Endothelial cell of umbilical vein (primary cell): ENCODE results near the gene PROKR2. TPM values are rescaled to one million over a fixed set of nuclear protein-coding genes. Genes with fewer than 3 reads are reported as not detected.

Experiments
- BruUV-seq: library from RNA; stranded (reverse); fragments of 400-500 nt; replicated peaks from 2 replicates; lab custom pipeline; 2021; lab: Mats Ljungman, UMichigan
- CTCF ChIA-PET: fragments of 300-600, 350-600 bp; sonication (Branson Sonifier 250); formaldehyde crosslinking; loops from one replicate; lab custom pipeline; 2021; ENCODE audit warnings: antibody characterized with exemption, inconsistent platforms; lab: Charles Lee
- POLR2A ChIA-PET: fragments of 300-600, 350-600 bp; sonication (Branson Sonifier 250); formaldehyde crosslinking; loops from one replicate; lab custom pipeline; 2021; ENCODE audit warnings: antibody characterized with exemption, inconsistent platforms; lab: Charles Lee
- DNase-seq: peaks from one replicate; pipeline ENCODE4 v3.0.0-alpha.2; 2011; ENCODE audit warnings: low read depth, low spot score
- FAIRE-seq: peaks from 2 replicates; lab custom pipeline; 2011; peaks lifted over from hg19 to GRCh38; lab: Jason Lieb, UNC
- H2AFZ ChIP-seq: 2 replicates; pipeline ENCODE4 v1.6.0; 2012; ENCODE audit warnings: low read depth, low read length, control low read depth, inconsistent platforms
- H3K27ac ChIP-seq: 2 replicates; pipeline ENCODE4 v1.5.1; 2011; ENCODE audit warnings: low read depth, mild to moderate bottlenecking, control low read depth, low read length, moderate library complexity; ENCODE audit not compliant: insufficient read depth
- H3K27me3 ChIP-seq, 2 experiments: 2 replicates each; pipeline versions ENCODE4 v1.6.0 to v1.6.1; 2011; ENCODE audit warnings: low read length in 2 of 2, mixed read lengths in 1 of 2; ENCODE audit not compliant: control insufficient read depth in 2 of 2, insufficient read depth in 2 of 2
- H3K36me3 ChIP-seq, 2 experiments: 2 replicates in 1 of 2; 3 replicates in 1 of 2; pipeline ENCODE4 v1.5.1; 2011; ENCODE audit warnings: low read length in 2 of 2, mild to moderate bottlenecking in 1 of 2, moderate library complexity in 1 of 2; ENCODE audit not compliant: control insufficient read depth in 2 of 2, insufficient read depth in 2 of 2; ENCODE audit errors: extremely low read depth in 1 of 2
- H3K4me1 ChIP-seq: 3 replicates; pipeline ENCODE4 v1.5.1; 2011; ENCODE audit warnings: mild to moderate bottlenecking, low read length; ENCODE audit not compliant: control insufficient read depth, insufficient read depth; ENCODE audit errors: extremely low read depth
- H3K4me2 ChIP-seq: 2 replicates; pipeline ENCODE4 v1.6.1; 2011; ENCODE audit warnings: low read length, control low read depth, mixed read lengths; ENCODE audit not compliant: insufficient read depth
- H3K4me3 ChIP-seq, 3 experiments: fragments of 200-600 bp in 1 of 3; sonication (generic), shearing (Covaris generic) in 1 of 3; replicated peaks in 1 of 3; 2 replicates each; pipeline ENCODE4 v1.5.1; 2011 to 2016; ENCODE audit warnings: control low read depth in 3 of 3, low read length in 3 of 3, mild to moderate bottlenecking in 2 of 3, inconsistent platforms in 1 of 3, low read depth in 1 of 3, moderate library complexity in 1 of 3; ENCODE audit not compliant: insufficient read depth in 1 of 3
- H3K79me2 ChIP-seq: 2 replicates; pipeline ENCODE4 v1.6.0; 2012; ENCODE audit warnings: low read length, inconsistent platforms; ENCODE audit not compliant: control insufficient read depth, insufficient read depth
- H3K9ac ChIP-seq: replicated peaks from 2 replicates; pipeline ENCODE3; 2011; ENCODE audit warnings: low read length, control low read depth; ENCODE audit not compliant: insufficient read depth; ENCODE audit errors: extremely low read depth
- H3K9me1 ChIP-seq: replicated peaks from 3 replicates; pipeline ENCODE4 v1.6.0; 2011; ENCODE audit warnings: mild to moderate bottlenecking, low read length; ENCODE audit not compliant: control insufficient read depth, insufficient read depth; ENCODE audit errors: extremely low read depth
- H3K9me3 ChIP-seq: replicated peaks from 2 replicates; pipeline ENCODE4 v1.5.1; 2012; ENCODE audit warnings: low read length, inconsistent platforms; ENCODE audit not compliant: control insufficient read depth, insufficient read depth
- H4K20me1 ChIP-seq: replicated peaks from 2 replicates; pipeline ENCODE3; 2011; ENCODE audit warnings: mild to moderate bottlenecking, low read length; ENCODE audit not compliant: control insufficient read depth, insufficient read depth; ENCODE audit errors: extremely low read depth
- EZH2 ChIP-seq: IDR thresholded peaks from 2 replicates; pipeline ENCODE4 v1.6.1; 2012; ENCODE audit warnings: borderline replicate concordance, low read depth, mild to moderate bottlenecking, moderate library complexity, low read length, inconsistent platforms; ENCODE audit not compliant: severe bottlenecking
- FOS ChIP-seq: IDR thresholded peaks from 2 replicates; pipeline ENCODE4 v1.6.1; 2011; ENCODE audit warnings: mild to moderate bottlenecking, low read length, moderate library complexity, borderline replicate concordance; ENCODE audit not compliant: insufficient read depth
- GATA2 ChIP-seq: IDR thresholded peaks from 2 replicates; pipeline ENCODE4 v1.7.0; 2011; ENCODE audit warnings: low read depth, mild to moderate bottlenecking, moderate library complexity, mixed read lengths, low read length; ENCODE audit not compliant: insufficient read length, insufficient read depth
- JUN ChIP-seq: IDR thresholded peaks from 2 replicates; pipeline ENCODE4 v1.6.1; 2011; ENCODE audit warnings: borderline replicate concordance, low read depth; ENCODE audit not compliant: insufficient read length, insufficient read depth
- MYC ChIP-seq: IDR thresholded peaks from one replicate; pipeline ENCODE4 v1.6.1; 2011; ENCODE audit warnings: mild to moderate bottlenecking, low read depth, low read length
- POLR2A ChIP-seq: IDR thresholded peaks from 2 replicates; pipeline ENCODE4 v1.6.1; 2012; ENCODE audit warnings: low read depth, mild to moderate bottlenecking, control low read depth, low read length
- POLR2AphosphoS5 ChIP-seq: IDR thresholded peaks from 2 replicates; pipeline ENCODE4 v1.6.1; 2012; ENCODE audit warnings: low read depth, mild to moderate bottlenecking, control low read depth, low read length, moderate library complexity; ENCODE audit not compliant: insufficient read depth
- dilution Hi-C: fragments of 300-500 bp; cut with MboI; formaldehyde crosslinking; loops from one replicate; pipeline ENCODE4 v1.15.0; 2019; ENCODE audit warnings: low sequenced_read_pairs; ENCODE audit not compliant: extremely low pct_ligation_motif_present
- intact Hi-C: fragments of 100-400 bp; cut with micrococcal nuclease; formaldehyde crosslinking; loops from one replicate; pipeline ENCODE4 v1.10.0; 2022
- polyA plus RNA-seq, 4 experiments: library from polyadenylated mRNA; depleted of rRNA in 3 of 4; stranded (reverse) in 3 of 4; unstranded in 1 of 4; fragments of >200 nt; gene quantifications; 2 replicates each; pipeline versions ENCODE4 v1.2.1 to v1.2.3, GENCODE V29; 2011 to 2012; ENCODE audit warnings: missing spikeins in 1 of 4
- total RNA-seq: library from RNA; stranded (reverse); gene quantifications from 2 replicates; pipeline ENCODE4 v1.2.3, GENCODE V29; 2021
- TF ChIP-seq, protein P1 (sequence below): IDR thresholded peaks from 2 replicates; pipeline ENCODE4 v1.6.1; 2011; ENCODE audit not compliant: insufficient read depth, insufficient read length
- TF ChIP-seq, protein P2 (sequence below), 2 donors: IDR thresholded peaks; 1 replicate in 1 of 2; 2 replicates in 1 of 2; pipeline ENCODE4 v1.5.1; 2011; ENCODE audit warnings: low read length in 2 of 2, mild to moderate bottlenecking in 2 of 2, moderate library complexity in 2 of 2, control low read depth in 1 of 2, inconsistent platforms in 1 of 2, low read depth in 1 of 2; ENCODE audit not compliant: insufficient read depth in 1 of 2; ENCODE audit errors: extremely low read depth in 1 of 2

The PROKR2 gene
- total and polyA plus RNA-seq, 2 donors (not counting 3 experiments of a cell fraction or from before 2014, with no cell fraction given): not detected

DNA sequence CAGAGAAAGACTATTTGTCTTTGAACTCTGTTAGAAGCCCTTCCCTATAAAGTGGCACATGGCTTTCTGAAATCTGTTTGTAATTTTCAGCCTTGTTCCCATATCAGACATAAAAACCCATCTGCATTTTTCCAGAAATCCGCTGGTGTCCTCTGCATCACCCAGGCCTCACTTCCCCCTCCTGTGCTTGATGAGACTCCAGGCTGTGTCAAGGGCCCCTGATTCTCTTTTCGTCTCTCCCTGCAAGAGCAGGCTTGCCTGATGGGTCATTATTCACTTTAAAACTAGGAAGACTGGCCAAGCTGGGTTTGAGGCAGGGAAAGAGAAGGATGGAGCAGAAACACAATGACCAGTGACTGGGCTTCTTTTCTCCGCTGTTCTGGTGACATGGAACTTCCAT lies 10.6 kb upstream of the PROKR2 start:
- intact Hi-C loops: no loop called here
- DNase-seq (no peak), FAIRE-seq (no peak)
- H3K4me2 ChIP-seq: no peak overlapping the region
- no peak overlapping the region for H2AFZ ChIP-seq
- dilution Hi-C loops: no loop called here
- H3K27ac ChIP-seq: no peak overlapping the region
- no peaks in the 10 kb centered on the region for H3K36me3 ChIP-seq
- ChIA-PET CTCF (interaction anchor here (0.6 kb wide), 1 partner anchor 102 kb away, joined by 3 read pairs; no protein-coding TSS in a partner anchor), POLR2A (no interaction called here)
- TF ChIP-seq MYC: no peak
- no peak for TF ChIP-seq POLR2A
- no peak for TF ChIP-seq GATA2
- TF ChIP-seq POLR2AphosphoS5: no peak
- BruUV-seq: no TSS peak
- H3K9ac ChIP-seq: no peak overlapping the region
- H4K20me1 ChIP-seq: no peaks in the 10 kb centered on the region
- H3K4me1 ChIP-seq: no peaks in the 10 kb centered on the region
- peaks cover 6 to 34% of the 10 kb centered on the region in 2 experiments for H3K27me3 ChIP-seq
- no peaks in the 10 kb centered on the region for H3K79me2 ChIP-seq
- no peak overlapping the region for H3K4me3 ChIP-seq
- no peaks in the 10 kb centered on the region for H3K9me1 ChIP-seq
- no peaks in the 10 kb centered on the region for H3K9me3 ChIP-seq

DNA sequence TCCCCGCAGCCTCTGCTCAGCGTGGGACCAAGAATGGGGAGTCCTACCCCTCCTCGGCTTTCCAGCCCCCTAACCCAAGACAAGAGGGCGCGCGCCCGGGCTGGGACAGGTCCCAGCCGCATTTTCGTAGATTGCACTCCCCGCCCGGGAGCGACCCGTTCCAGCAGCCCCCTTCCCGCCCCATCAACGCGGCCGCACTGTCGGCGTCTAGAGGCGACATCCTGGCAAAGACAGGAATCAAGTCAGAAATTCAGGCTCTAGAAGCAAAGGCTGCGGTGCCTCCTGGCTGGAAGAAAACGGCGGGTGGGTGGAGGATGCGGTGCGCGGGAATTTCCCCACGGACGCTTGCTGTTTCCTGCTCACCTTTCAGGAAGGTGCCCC lies 957 bp downstream of the PROKR2 start:
- intact Hi-C loops: loop anchor here (10.0 kb wide), 1 partner anchor 129 kb away; no protein-coding TSS in a partner anchor
- no peak overlapping the region for H3K4me3 ChIP-seq
- H3K9ac ChIP-seq: no peak overlapping the region
- H2AFZ ChIP-seq: no peak overlapping the region
- H4K20me1 ChIP-seq: no peaks in the 10 kb centered on the region
- no peak for FAIRE-seq
- H3K4me2 ChIP-seq: no peak overlapping the region
- no peaks in the 10 kb centered on the region for H3K9me1 ChIP-seq
- no peaks in the 10 kb centered on the region for H3K9me3 ChIP-seq
- no peak for TF ChIP-seq FOS
- no peak for TF ChIP-seq MYC
- no peak for TF ChIP-seq POLR2AphosphoS5
- no peak for TF ChIP-seq EZH2
- TF ChIP-seq, protein P1, sequence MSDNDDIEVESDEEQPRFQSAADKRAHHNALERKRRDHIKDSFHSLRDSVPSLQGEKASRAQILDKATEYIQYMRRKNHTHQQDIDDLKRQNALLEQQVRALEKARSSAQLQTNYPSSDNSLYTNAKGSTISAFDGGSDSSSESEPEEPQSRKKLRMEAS: no peak
- TF ChIP-seq JUN: no peak
- TF ChIP-seq GATA2: no peak
- TF ChIP-seq, protein P2, sequence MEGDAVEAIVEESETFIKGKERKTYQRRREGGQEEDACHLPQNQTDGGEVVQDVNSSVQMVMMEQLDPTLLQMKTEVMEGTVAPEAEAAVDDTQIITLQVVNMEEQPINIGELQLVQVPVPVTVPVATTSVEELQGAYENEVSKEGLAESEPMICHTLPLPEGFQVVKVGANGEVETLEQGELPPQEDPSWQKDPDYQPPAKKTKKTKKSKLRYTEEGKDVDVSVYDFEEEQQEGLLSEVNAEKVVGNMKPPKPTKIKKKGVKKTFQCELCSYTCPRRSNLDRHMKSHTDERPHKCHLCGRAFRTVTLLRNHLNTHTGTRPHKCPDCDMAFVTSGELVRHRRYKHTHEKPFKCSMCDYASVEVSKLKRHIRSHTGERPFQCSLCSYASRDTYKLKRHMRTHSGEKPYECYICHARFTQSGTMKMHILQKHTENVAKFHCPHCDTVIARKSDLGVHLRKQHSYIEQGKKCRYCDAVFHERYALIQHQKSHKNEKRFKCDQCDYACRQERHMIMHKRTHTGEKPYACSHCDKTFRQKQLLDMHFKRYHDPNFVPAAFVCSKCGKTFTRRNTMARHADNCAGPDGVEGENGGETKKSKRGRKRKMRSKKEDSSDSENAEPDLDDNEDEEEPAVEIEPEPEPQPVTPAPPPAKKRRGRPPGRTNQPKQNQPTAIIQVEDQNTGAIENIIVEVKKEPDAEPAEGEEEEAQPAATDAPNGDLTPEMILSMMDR (IDR thresholded peaks at IDR 0.05; ENCODE audit: extremely low read depth in 1 of 2, insufficient read depth in 1 of 2, low read depth in 1 of 2, low read length in 2 of 2): no peak
- TF ChIP-seq POLR2A: no peak
- dilution Hi-C loops: no loop called here
- no peak overlapping the region for H3K27ac ChIP-seq
- no peak for DNase-seq
- no peaks in the 10 kb centered on the region for H3K36me3 ChIP-seq
- no peaks in the 10 kb centered on the region for H3K4me1 ChIP-seq
- peaks cover 45 to 50% of the 10 kb centered on the region in 2 experiments for H3K27me3 ChIP-seq
- ChIA-PET POLR2A (no interaction called here), CTCF (no interaction called here)
- no TSS peak for BruUV-seq
- H3K79me2 ChIP-seq: no peaks in the 10 kb centered on the region
